Measurements from ENCODE around the gene GRM3. TPM values are rescaled to one million over a fixed set of nuclear protein-coding genes. Genes with fewer than 3 reads are reported as not detected.

The GRM3 gene
- total RNA-seq, 1 experiment from 2014 or later, result not detected

GRCh38 chr7:86815556-86815955 lies 171.8 kb downstream of the GRM3 start:
- no peaks in the 10 kb centered on the region for H3K4me1 ChIP-seq (ENCODE audit: insufficient read depth, low read length)
- no peak overlapping the region for H3K4me2 ChIP-seq (ENCODE audit: low read length)
- ChIA-PET CTCF (interaction anchor here (0.5 to 1.1 kb wide), 3 partner anchors 90 to 925 kb away, joined by 3 to 8 read pairs (median 3); no protein-coding TSS in a partner anchor), POLR2A (ENCODE audit: unreplicated experiment) (interaction anchor here (0.5 kb wide), 1 partner anchor 925 kb away, joined by 3 read pairs; no protein-coding TSS in a partner anchor)
- no peak for TF ChIP-seq EZH2 (IDR thresholded peaks at IDR 0.05; ENCODE audit: low read length, unreplicated experiment)
- H3K79me2 ChIP-seq (ENCODE audit: low read length), result no peaks in the 10 kb centered on the region
- no peaks in the 10 kb centered on the region for H3F3A ChIP-seq (ENCODE audit: low read length, unreplicated experiment)
- H2AFZ ChIP-seq (ENCODE audit: low read length), result no peak overlapping the region
- no peak overlapping the region for H3K4me3 ChIP-seq (ENCODE audit: low read length)
- H3K27ac ChIP-seq (ENCODE audit: low read length), result no peak overlapping the region
- no peak for ATAC-seq
- no peaks in the 10 kb centered on the region for H3K36me3 ChIP-seq (ENCODE audit: low read depth, low read length)
- peaks cover 35% of the 10 kb centered on the region for H3K27me3 ChIP-seq (ENCODE audit: low read length)
- intact Hi-C loops (cut with micrococcal nuclease), result loop anchor here (2.0 kb wide), 1 partner anchor 89 kb away; no protein-coding TSS in a partner anchor
- H3K9ac ChIP-seq (ENCODE audit: low read length), result no peak overlapping the region
- H3K9me3 ChIP-seq (ENCODE audit: low read length), result no peaks in the 10 kb centered on the region
- no peaks in the 10 kb centered on the region for H3K9me2 ChIP-seq (replicated peaks; ENCODE audit: low read length)
- no peak for DNase-seq
- no TSS peak for BruUV-seq (replicated peaks)
- H4K20me1 ChIP-seq (ENCODE audit: low read length), result no peaks in the 10 kb centered on the region

- Histone ChIP-seq H3K27me3 (ENCODE audit: low read length) (peaks cover 8% of the 10 kb centered on the region; the same call in 1 of the 2 replicates), H3F3A (ENCODE audit: low read length, unreplicated experiment) (no peaks in the 10 kb centered on the region), H3K4me2 (ENCODE audit: low read length) (no peak overlapping the region), H3K36me3 (ENCODE audit: low read depth, low read length) (no peaks in the 10 kb centered on the region), H3K9me2 (replicated peaks; ENCODE audit: low read length) (no peaks in the 10 kb centered on the region), H2AFZ (ENCODE audit: low read length) (no peak overlapping the region), H3K4me3 (ENCODE audit: low read length) (no peak overlapping the region), H3K4me1 (ENCODE audit: insufficient read depth, low read length) (no peaks in the 10 kb centered on the region), H4K20me1 (ENCODE audit: low read length) (no peaks in the 10 kb centered on the region), H3K79me2 (ENCODE audit: low read length) (no peaks in the 10 kb centered on the region), H3K9me3 (ENCODE audit: low read length) (no peaks in the 10 kb centered on the region), H3K9ac (ENCODE audit: low read length) (no peak overlapping the region), H3K27ac (ENCODE audit: low read length) (no peak overlapping the region)
- ChIA-PET POLR2A (ENCODE audit: unreplicated experiment) (no interaction called here), CTCF (no interaction called here)
- BruUV-seq (replicated peaks), result no TSS peak
- DNase-seq, result no peak
- no peak for ATAC-seq
- TF ChIP-seq EZH2 (IDR thresholded peaks at IDR 0.05; ENCODE audit: low read length, unreplicated experiment), result no peak
- TF ChIP-seq CTCF (conservative IDR thresholded peaks at IDR 0.05; ENCODE audit: low read depth, low read length), result no peak
- no peak for TF ChIP-seq EZH2phosphoT487 (IDR thresholded peaks at IDR 0.05; ENCODE audit: borderline replicate concordance, low read length)
- intact Hi-C loops (cut with micrococcal nuclease), result no loop called here
Observed at GRCh38 chr7:86818903-86819302, 175.2 kb downstream of the GRM3 start.

- ChIA-PET POLR2A (ENCODE audit: unreplicated experiment) (no interaction called here), CTCF (interaction anchor here (0.7 kb wide), 1 partner anchor 137 kb away, joined by 3 read pairs; no protein-coding TSS in a partner anchor)
- BruUV-seq (replicated peaks), result no TSS peak
Observed at GRCh38 chr7:86823769-86824168, 180.1 kb downstream of the GRM3 start.

More at GRCh38 chr7:86823769-86824168, 180.1 kb downstream of the GRM3 start:
- ATAC-seq, result no peak
- no peaks in the 10 kb centered on the region for H3K36me3 ChIP-seq (ENCODE audit: low read depth, low read length)
- 0 out of 2 replicates have a peak, but pooled peaks cover 4% of the 10 kb centered on the region for H3K27me3 ChIP-seq (ENCODE audit: low read length)
- H3K4me2 ChIP-seq (ENCODE audit: low read length), result no peak overlapping the region
- DNase-seq, result no peak
- no peak overlapping the region for H2AFZ ChIP-seq (ENCODE audit: low read length)
- H3K27ac ChIP-seq (ENCODE audit: low read length), result no peak overlapping the region
- no peak overlapping the region for H3K4me3 ChIP-seq (ENCODE audit: low read length)
- H3F3A ChIP-seq (ENCODE audit: low read length, unreplicated experiment), result no peaks in the 10 kb centered on the region
- no peaks in the 10 kb centered on the region for H3K9me3 ChIP-seq (ENCODE audit: low read length)
- H3K79me2 ChIP-seq (ENCODE audit: low read length), result no peaks in the 10 kb centered on the region
- H3K4me1 ChIP-seq (ENCODE audit: insufficient read depth, low read length), result no peaks in the 10 kb centered on the region
- no peaks in the 10 kb centered on the region for H3K9me2 ChIP-seq (replicated peaks; ENCODE audit: low read length)
- TF ChIP-seq EZH2 (IDR thresholded peaks at IDR 0.05; ENCODE audit: low read length, unreplicated experiment) (no peak), EZH2phosphoT487 (IDR thresholded peaks at IDR 0.05; ENCODE audit: borderline replicate concordance, low read length) (no peak), CTCF (conservative IDR thresholded peaks at IDR 0.05; ENCODE audit: low read depth, low read length) (no peak)
- no peak overlapping the region for H3K9ac ChIP-seq (ENCODE audit: low read length)
- H4K20me1 ChIP-seq (ENCODE audit: low read length), result no peaks in the 10 kb centered on the region
- intact Hi-C loops (cut with micrococcal nuclease), result no loop called here
